ENCODE data around the gene IFI35.

Gene IFI35

DNA sequence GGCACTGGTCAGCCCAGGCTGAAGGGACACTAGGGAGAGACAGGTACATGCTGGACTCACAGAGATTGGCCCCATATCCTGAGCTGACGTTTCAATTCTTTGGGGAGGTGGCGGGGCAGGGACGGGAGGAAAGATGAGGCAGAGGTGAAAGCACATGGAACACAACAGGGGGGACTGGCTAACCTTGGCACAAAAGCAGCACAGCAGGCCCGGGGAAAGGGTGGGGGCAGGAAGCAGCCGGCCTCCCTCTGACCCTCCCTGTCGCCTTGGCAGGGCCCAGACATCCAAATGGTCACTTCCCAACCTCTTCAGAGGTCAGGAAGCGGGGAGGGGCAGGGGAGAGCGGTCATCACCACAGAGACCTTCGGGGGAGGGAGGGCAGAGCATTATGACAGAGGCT, 9.0 kb downstream of the IFI35 start:
- CTCF ChIA-PET: no interaction called here
- no peak for DNase-seq (ENCODE audit: extremely low spot score)
- POLR2A ChIA-PET: interaction anchor here (4.9 kb wide), 1 partner anchor 17 kb away, joined by 47 read pairs; the partner anchor contains the start of gene RPL27
- no peak for TF ChIP-seq ZNF384 (IDR thresholded peaks at IDR 0.05)
- no peak for TF ChIP-seq TARDBP (IDR thresholded peaks at IDR 0.05)

- no peak for DNase-seq (ENCODE audit: extremely low spot score)
- ChIA-PET POLR2A (interaction anchor here (4.9 kb wide), 1 partner anchor 18 kb away, joined by 47 read pairs; the partner anchor contains the start of gene RPL27), CTCF (no interaction called here)
- TF ChIP-seq SP1 (IDR thresholded peaks at IDR 0.05): no peak
These were observed 9.6 kb downstream of the IFI35 start for GRCh38 chr17:43016216-43016615.

- TF ChIP-seq BHLHE40 (IDR thresholded peaks at IDR 0.05; ENCODE audit: borderline replicate concordance) (no peak), SP1 (IDR thresholded peaks at IDR 0.05) (no peak), TARDBP (IDR thresholded peaks at IDR 0.05) (no peak), ARNT (IDR thresholded peaks at IDR 0.05) (no peak), SUZ12 (IDR thresholded peaks at IDR 0.05) (no peak), FOXM1 (IDR thresholded peaks at IDR 0.05; ENCODE audit: borderline replicate concordance) (no peak), ELF4 (IDR thresholded peaks at IDR 0.05) (no peak), L3MBTL2 (conservative IDR thresholded peaks at IDR 0.05) (no peak), ZNF384 (IDR thresholded peaks at IDR 0.05) (no peak), FOXK2 (IDR thresholded peaks at IDR 0.05) (no peak), NFRKB (IDR thresholded peaks at IDR 0.05) (no peak), FOXA1 (IDR thresholded peaks at IDR 0.05) (no peak), CTBP1 (IDR thresholded peaks at IDR 0.05; ENCODE audit: borderline replicate concordance) (no peak), LEF1 (IDR thresholded peaks at IDR 0.05; ENCODE audit: borderline replicate concordance) (no peak), HDGF (IDR thresholded peaks at IDR 0.05; ENCODE audit: borderline replicate concordance) (no peak)
- TF ChIP-seq, protein P1, sequence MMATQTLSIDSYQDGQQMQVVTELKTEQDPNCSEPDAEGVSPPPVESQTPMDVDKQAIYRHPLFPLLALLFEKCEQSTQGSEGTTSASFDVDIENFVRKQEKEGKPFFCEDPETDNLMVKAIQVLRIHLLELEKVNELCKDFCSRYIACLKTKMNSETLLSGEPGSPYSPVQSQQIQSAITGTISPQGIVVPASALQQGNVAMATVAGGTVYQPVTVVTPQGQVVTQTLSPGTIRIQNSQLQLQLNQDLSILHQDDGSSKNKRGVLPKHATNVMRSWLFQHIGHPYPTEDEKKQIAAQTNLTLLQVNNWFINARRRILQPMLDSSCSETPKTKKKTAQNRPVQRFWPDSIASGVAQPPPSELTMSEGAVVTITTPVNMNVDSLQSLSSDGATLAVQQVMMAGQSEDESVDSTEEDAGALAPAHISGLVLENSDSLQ (IDR thresholded peaks at IDR 0.05): no peak
- POLR2A ChIA-PET: interaction anchor here (1.0 to 2.2 kb wide), 2 partner anchors 19 to 20 kb away, joined by 3 to 12 read pairs; partner anchors contain the start of gene RPL27
- CTCF ChIA-PET: no interaction called here
- no peak for DNase-seq (ENCODE audit: extremely low spot score)
These were observed 11.6 kb downstream of the IFI35 start for GRCh38 chr17:43018008-43018853.

DNA sequence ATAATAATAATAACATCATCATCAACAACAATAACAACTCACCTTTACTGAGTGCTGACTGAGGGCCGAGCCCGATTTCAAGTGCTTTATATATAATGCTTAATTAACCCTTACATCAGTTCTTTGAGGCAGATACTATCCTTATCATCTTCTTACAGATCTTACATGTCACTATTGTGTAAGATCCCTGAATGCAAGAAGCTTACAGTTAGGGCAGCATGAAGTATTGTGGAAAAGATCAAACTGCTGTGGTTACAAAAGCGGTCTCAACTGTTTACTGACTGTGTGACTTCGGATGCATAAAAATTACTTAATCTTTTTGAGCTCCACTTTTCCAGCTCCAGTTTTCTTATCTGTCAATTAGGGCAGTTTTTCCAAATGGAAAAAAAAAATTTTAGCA, 12.3 kb downstream of the IFI35 start:
- TF ChIP-seq, protein P1 (IDR thresholded peaks at IDR 0.05): no peak
- TF ChIP-seq NFRKB (IDR thresholded peaks at IDR 0.05) (no peak), FOXM1 (IDR thresholded peaks at IDR 0.05; ENCODE audit: borderline replicate concordance) (no peak), HDGF (IDR thresholded peaks at IDR 0.05; ENCODE audit: borderline replicate concordance) (no peak), LEF1 (IDR thresholded peaks at IDR 0.05; ENCODE audit: borderline replicate concordance) (no peak), ZNF384 (IDR thresholded peaks at IDR 0.05) (no peak), SP1 (IDR thresholded peaks at IDR 0.05) (no peak), ELF4 (IDR thresholded peaks at IDR 0.05) (no peak), TARDBP (IDR thresholded peaks at IDR 0.05) (no peak), FOXA1 (IDR thresholded peaks at IDR 0.05) (no peak)
- ChIA-PET CTCF (no interaction called here), POLR2A (interaction anchor here (1.0 to 2.2 kb wide), 2 partner anchors 20 to 21 kb away, joined by 3 to 12 read pairs; partner anchors contain the start of gene RPL27)
- DNase-seq (ENCODE audit: extremely low spot score): no peak

GRCh38 chr17:43019418-43019817, 12.8 kb downstream of the IFI35 start:
- CTCF ChIA-PET: no interaction called here
- POLR2A ChIA-PET: interaction anchor here (1.0 to 2.2 kb wide), 2 partner anchors 20 to 21 kb away, joined by 3 to 12 read pairs; partner anchors contain the start of gene RPL27
- DNase-seq (ENCODE audit: extremely low spot score): no peak
- no peak for TF ChIP-seq ELF4 (IDR thresholded peaks at IDR 0.05)
- no peak for TF ChIP-seq SUZ12 (IDR thresholded peaks at IDR 0.05)
- TF ChIP-seq FOXM1 (IDR thresholded peaks at IDR 0.05; ENCODE audit: borderline replicate concordance): no peak
- TF ChIP-seq ARNT (IDR thresholded peaks at IDR 0.05): no peak
- no peak for TF ChIP-seq HDGF (IDR thresholded peaks at IDR 0.05; ENCODE audit: borderline replicate concordance)
- TF ChIP-seq LEF1 (IDR thresholded peaks at IDR 0.05; ENCODE audit: borderline replicate concordance): no peak
- TF ChIP-seq, protein P1 (IDR thresholded peaks at IDR 0.05): no peak
- TF ChIP-seq FOXA1 (IDR thresholded peaks at IDR 0.05): no peak
- TF ChIP-seq TARDBP (IDR thresholded peaks at IDR 0.05): no peak
- TF ChIP-seq CTBP1 (IDR thresholded peaks at IDR 0.05; ENCODE audit: borderline replicate concordance): no peak
- no peak for TF ChIP-seq NFRKB (IDR thresholded peaks at IDR 0.05)
- no peak for TF ChIP-seq BHLHE40 (IDR thresholded peaks at IDR 0.05; ENCODE audit: borderline replicate concordance)
- no peak for TF ChIP-seq SP1 (IDR thresholded peaks at IDR 0.05)

GRCh38 chr17:43020030-43020621, 13.5 kb downstream of the IFI35 start:
- ChIA-PET POLR2A (interaction anchor here (2.2 to 3.1 kb wide), 2 partner anchors 22 to 105 kb away, joined by 6 to 33 read pairs; partner anchors contain the start of genes BRCA1 and RPL27), CTCF (interaction anchor here (0.7 kb wide), 1 partner anchor 24 kb away, joined by 4 read pairs; no protein-coding TSS in a partner anchor)
- TF ChIP-seq SUZ12 (IDR thresholded peaks at IDR 0.05) (no peak), FOXA1 (IDR thresholded peaks at IDR 0.05) (no peak), ARNT (IDR thresholded peaks at IDR 0.05) (no peak), L3MBTL2 (conservative IDR thresholded peaks at IDR 0.05) (no peak), HDGF (IDR thresholded peaks at IDR 0.05; ENCODE audit: borderline replicate concordance) (no peak), NFRKB (IDR thresholded peaks at IDR 0.05) (no peak), LEF1 (IDR thresholded peaks at IDR 0.05; ENCODE audit: borderline replicate concordance) (no peak), CTBP1 (IDR thresholded peaks at IDR 0.05; ENCODE audit: borderline replicate concordance) (no peak)
- TF ChIP-seq, protein P1 (IDR thresholded peaks at IDR 0.05): no peak
- no peak for DNase-seq (ENCODE audit: extremely low spot score)

Measured in HEK293T (cell line).